Smooth muscle cell (in vitro differentiated cells): ENCODE results near the gene INPP5D. TPM values are rescaled to one million over a fixed set of nuclear protein-coding genes. Genes with fewer than 3 reads are reported as not detected.

Source experiments
- DNase-seq: peaks from one replicate; lab custom pipeline; 2025; ENCODE audit not compliant: unreplicated experiment; lab: John Stamatoyannopoulos, UW
- H2AFZ ChIP-seq: fragments of 200-600 bp; sonication (generic); 2 replicates; pipeline ENCODE4 v1.6.0; 2016; ENCODE audit warnings: antibody characterized with exemption, low read depth, mild to moderate bottlenecking
- H3F3A ChIP-seq: fragments of 200-600 bp; sonication (generic); 2 replicates; pipeline ENCODE4 v1.6.0; 2017; ENCODE audit warnings: antibody characterized with exemption, low read depth
- H3K27ac ChIP-seq: fragments of 200-600 bp; sonication (generic); 2 replicates; pipeline ENCODE4 v1.5.1; 2016; ENCODE audit warnings: low read depth, mild to moderate bottlenecking
- H3K27me3 ChIP-seq: fragments of 200-600 bp; sonication (generic); 2 replicates; pipeline ENCODE4 v1.6.1; 2016; ENCODE audit warnings: low read depth, mild to moderate bottlenecking
- H3K36me3 ChIP-seq: fragments of 200-600 bp; sonication (generic); 2 replicates; pipeline ENCODE4 v1.5.1; 2016; ENCODE audit warnings: low read depth
- H3K4me1 ChIP-seq: fragments of 200-600 bp; sonication (generic); 2 replicates; pipeline ENCODE4 v1.5.1; 2016; ENCODE audit warnings: low read depth
- H3K4me2 ChIP-seq: fragments of 200-600 bp; sonication (generic); 2 replicates; pipeline ENCODE4 v1.6.0; 2016; ENCODE audit warnings: mild to moderate bottlenecking
- H3K4me3 ChIP-seq: fragments of 200-600 bp; sonication (generic); 2 replicates; pipeline ENCODE4 v1.5.1; 2016; ENCODE audit warnings: mild to moderate bottlenecking
- H3K79me2 ChIP-seq: fragments of 200-600 bp; sonication (generic); 2 replicates; pipeline ENCODE4 v1.6.0; 2016; ENCODE audit warnings: low read depth, mild to moderate bottlenecking
- H3K9ac ChIP-seq: fragments of 200-600 bp; sonication (generic); 2 replicates; pipeline ENCODE4 v1.6.0; 2016; ENCODE audit warnings: low read depth
- H3K9me3 ChIP-seq: fragments of 200-600 bp; sonication (generic); replicated peaks from 2 replicates; pipeline ENCODE4 v1.5.1; 2016; ENCODE audit warnings: low read depth
- H4K20me1 ChIP-seq: fragments of 200-600 bp; sonication (generic); 2 replicates; pipeline ENCODE4 v1.6.0; 2016; ENCODE audit warnings: low read depth
- WGBS: methylation state at CpG from one replicate; pipeline ENCODE4 v1.1.7; 2016; ENCODE audit warnings: low lambda C conversion rate; 5-methylcytosine and 5-hydroxymethylcytosine counted together
- polyA plus RNA-seq: library from polyadenylated mRNA; unstranded; fragments of >200 nt; fragmentation: Nextera tagmentation; extraction: Ambion mirVana; gene quantifications from 2 replicates; pipeline ENCODE4 v1.2.1, GENCODE V29; 2016
- total RNA-seq: library from RNA; depleted of rRNA; stranded (reverse); fragments of >200 nt; gene quantifications from 2 replicates; pipeline ENCODE4 v1.2.3, GENCODE V29; 2014
- TF ChIP-seq, protein P1 (sequence below): fragments of 200-600 bp; sonication (generic); IDR thresholded peaks from 2 replicates; pipeline ENCODE4 v1.5.1; 2017; ENCODE audit warnings: borderline replicate concordance, mild to moderate bottlenecking, antibody characterized with exemption; ENCODE audit not compliant: insufficient read depth, poor library complexity, severe bottlenecking

Gene INPP5D
- total and polyA plus RNA-seq, 2 experiments from 2014 or later, result 5.6 to 17.8 TPM

DNA sequence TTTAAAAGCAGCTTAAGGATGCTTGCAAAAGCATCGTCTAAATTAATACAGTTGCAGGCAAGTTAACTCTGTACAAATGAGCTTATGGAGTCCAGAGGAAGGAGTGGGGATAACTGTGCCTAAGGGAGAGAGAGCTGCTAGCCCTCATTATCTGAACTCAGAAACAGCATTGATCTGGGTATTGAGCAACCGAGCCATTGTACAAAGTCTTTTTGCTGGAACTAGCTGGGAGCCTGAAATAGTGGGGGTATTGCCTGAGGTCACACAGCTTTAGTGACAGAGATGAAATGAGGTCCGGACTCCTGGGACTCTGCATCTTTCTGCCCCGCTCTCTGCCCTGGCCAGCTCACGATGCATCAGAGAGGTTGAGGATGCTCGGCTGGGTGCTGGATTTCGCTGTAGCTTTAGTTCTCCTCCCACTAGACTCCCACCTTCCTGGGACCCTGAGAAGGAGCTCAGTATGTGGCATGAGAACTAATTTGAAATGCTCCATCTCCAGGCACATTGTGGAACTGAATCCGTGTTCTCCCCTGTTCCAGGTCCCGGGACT, 123.8 kb downstream of the INPP5D start:
- Histone ChIP-seq H3K27me3 (no peaks in the 10 kb centered on the region), H3K79me2 (no peaks in the 10 kb centered on the region), H3F3A (no peaks in the 10 kb centered on the region), H2AFZ (no peak overlapping the region), H3K4me2 (no peak overlapping the region), H3K4me3 (no peak overlapping the region), H4K20me1 (no peaks in the 10 kb centered on the region), H3K36me3 (no peaks in the 10 kb centered on the region), H3K9me3 (no peaks in the 10 kb centered on the region), H3K4me1 (no peaks in the 10 kb centered on the region), H3K27ac (no peak overlapping the region), H3K9ac (no peak overlapping the region)
- TF ChIP-seq, protein P1, sequence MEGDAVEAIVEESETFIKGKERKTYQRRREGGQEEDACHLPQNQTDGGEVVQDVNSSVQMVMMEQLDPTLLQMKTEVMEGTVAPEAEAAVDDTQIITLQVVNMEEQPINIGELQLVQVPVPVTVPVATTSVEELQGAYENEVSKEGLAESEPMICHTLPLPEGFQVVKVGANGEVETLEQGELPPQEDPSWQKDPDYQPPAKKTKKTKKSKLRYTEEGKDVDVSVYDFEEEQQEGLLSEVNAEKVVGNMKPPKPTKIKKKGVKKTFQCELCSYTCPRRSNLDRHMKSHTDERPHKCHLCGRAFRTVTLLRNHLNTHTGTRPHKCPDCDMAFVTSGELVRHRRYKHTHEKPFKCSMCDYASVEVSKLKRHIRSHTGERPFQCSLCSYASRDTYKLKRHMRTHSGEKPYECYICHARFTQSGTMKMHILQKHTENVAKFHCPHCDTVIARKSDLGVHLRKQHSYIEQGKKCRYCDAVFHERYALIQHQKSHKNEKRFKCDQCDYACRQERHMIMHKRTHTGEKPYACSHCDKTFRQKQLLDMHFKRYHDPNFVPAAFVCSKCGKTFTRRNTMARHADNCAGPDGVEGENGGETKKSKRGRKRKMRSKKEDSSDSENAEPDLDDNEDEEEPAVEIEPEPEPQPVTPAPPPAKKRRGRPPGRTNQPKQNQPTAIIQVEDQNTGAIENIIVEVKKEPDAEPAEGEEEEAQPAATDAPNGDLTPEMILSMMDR, result no peak
- no peak for DNase-seq
- WGBS, result 94% methylated on average over 9 of the region's 9 CpGs

DNA sequence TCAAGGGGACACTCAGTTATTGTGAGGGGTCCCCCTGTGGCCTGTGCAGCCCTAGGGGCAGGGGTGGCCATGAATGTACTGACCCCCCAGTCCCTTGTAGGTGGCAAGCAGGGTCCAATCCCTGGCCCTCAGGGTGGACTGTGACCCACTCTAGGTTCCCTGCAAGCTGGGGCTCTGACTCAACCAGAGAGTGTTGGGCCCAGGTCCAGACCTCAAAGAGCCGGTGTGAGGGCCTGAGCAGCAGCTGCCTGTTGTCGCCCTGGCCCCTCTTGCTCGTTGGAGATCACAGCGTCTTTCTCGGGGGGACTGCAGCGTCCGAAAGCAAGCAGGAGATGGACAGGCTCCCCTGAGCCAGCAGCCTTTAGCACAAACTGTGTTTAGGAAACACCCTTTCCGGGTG, 124.5 kb downstream of the INPP5D start:
- Histone ChIP-seq H4K20me1 (no peaks in the 10 kb centered on the region), H3K27me3 (no peaks in the 10 kb centered on the region), H3F3A (no peaks in the 10 kb centered on the region), H3K4me1 (no peaks in the 10 kb centered on the region), H3K79me2 (no peaks in the 10 kb centered on the region), H3K9ac (no peak overlapping the region), H2AFZ (no peak overlapping the region), H3K9me3 (no peaks in the 10 kb centered on the region), H3K4me3 (no peak overlapping the region), H3K36me3 (no peaks in the 10 kb centered on the region), H3K27ac (no peak overlapping the region), H3K4me2 (no peak overlapping the region)
- DNase-seq, result no peak
- TF ChIP-seq, protein P1, result no peak
- WGBS, result 93% methylated on average over 8 of the region's 8 CpGs

DNA sequence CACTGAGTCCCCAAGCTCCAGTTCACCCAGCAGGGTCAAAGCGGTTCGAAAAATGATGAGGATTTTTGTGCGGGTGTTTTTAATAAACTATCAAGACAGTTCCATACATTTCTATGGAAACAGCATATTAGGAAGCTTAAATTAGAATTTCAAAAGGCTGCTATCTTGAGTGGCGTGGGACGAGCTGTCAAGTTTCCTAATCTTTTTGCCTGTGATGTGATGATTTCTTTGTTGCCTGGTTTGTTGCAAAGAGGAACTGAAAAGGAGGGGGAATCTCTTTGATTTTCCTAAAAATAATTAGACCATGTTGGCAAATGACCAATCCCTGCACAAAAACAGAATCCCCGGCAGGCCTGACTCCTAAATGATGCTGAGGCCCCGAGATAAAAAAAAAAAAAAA, 125.2 kb downstream of the INPP5D start:
- no peak for DNase-seq
- Histone ChIP-seq H3K4me2 (no peak overlapping the region), H4K20me1 (no peaks in the 10 kb centered on the region), H3K9ac (no peak overlapping the region), H3K4me3 (no peak overlapping the region), H3K36me3 (no peaks in the 10 kb centered on the region), H3F3A (no peaks in the 10 kb centered on the region), H3K27ac (no peak overlapping the region), H3K9me3 (no peaks in the 10 kb centered on the region), H3K27me3 (no peaks in the 10 kb centered on the region), H3K79me2 (no peaks in the 10 kb centered on the region), H2AFZ (no peak overlapping the region), H3K4me1 (no peaks in the 10 kb centered on the region)
- WGBS, result 86% methylated on average over 7 of the region's 7 CpGs
- TF ChIP-seq, protein P1, result no peak

DNA sequence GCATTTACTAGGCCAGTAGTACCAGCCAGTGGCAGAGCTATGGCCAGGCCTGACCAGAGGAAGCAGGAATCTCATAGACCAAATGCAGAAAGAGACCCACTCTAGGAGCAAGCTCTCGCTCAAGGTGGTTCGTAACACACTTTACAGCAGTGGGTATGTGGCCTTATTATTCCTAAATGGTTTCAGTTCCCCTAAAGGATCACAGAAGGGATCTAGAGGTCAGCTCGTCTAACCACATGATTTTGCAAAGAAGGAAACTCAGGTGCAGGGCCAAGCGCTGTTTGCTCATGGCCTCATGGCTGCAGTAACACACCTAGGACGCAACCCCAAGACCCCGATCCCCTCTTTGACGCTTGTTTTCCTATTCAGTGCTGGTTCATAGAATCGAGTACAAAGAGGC, 125.8 kb downstream of the INPP5D start:
- Histone ChIP-seq H4K20me1 (no peaks in the 10 kb centered on the region), H3K4me2 (no peak overlapping the region), H3K9ac (no peak overlapping the region), H3K27me3 (no peaks in the 10 kb centered on the region), H3K27ac (no peak overlapping the region), H3K4me1 (no peaks in the 10 kb centered on the region), H2AFZ (no peak overlapping the region), H3K79me2 (no peaks in the 10 kb centered on the region), H3K4me3 (no peak overlapping the region), H3K9me3 (no peaks in the 10 kb centered on the region), H3K36me3 (no peaks in the 10 kb centered on the region), H3F3A (no peaks in the 10 kb centered on the region)
- DNase-seq, result no peak
- TF ChIP-seq, protein P1, result no peak
- 92% methylated on average over 8 of the region's 8 CpGs for WGBS
